ENCODE data around the gene NRXN3.

DNA sequence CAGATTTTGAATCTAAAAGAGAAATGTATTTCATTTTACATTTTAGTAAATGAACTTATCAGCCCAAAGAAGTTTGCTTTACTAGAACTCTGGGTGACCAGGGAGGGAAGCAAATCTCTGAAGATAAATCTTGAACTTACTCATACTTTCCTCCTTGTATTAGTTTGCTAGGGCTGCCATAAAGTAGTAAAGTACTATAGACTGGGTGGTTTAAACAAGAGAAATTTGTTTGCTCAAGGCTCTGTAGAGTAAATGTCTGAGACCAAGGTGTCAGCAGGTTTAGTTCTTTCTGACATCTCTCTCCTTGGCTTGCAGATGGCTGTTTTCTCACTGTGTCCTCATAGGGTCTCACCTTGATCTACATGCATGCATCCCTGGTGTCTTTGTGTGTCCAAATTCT lies 1115.1 kb downstream of the NRXN3 start:
- TF ChIP-seq POLR2A (IDR thresholded peaks at IDR 0.05), result no peak
- TF ChIP-seq, protein P1, sequence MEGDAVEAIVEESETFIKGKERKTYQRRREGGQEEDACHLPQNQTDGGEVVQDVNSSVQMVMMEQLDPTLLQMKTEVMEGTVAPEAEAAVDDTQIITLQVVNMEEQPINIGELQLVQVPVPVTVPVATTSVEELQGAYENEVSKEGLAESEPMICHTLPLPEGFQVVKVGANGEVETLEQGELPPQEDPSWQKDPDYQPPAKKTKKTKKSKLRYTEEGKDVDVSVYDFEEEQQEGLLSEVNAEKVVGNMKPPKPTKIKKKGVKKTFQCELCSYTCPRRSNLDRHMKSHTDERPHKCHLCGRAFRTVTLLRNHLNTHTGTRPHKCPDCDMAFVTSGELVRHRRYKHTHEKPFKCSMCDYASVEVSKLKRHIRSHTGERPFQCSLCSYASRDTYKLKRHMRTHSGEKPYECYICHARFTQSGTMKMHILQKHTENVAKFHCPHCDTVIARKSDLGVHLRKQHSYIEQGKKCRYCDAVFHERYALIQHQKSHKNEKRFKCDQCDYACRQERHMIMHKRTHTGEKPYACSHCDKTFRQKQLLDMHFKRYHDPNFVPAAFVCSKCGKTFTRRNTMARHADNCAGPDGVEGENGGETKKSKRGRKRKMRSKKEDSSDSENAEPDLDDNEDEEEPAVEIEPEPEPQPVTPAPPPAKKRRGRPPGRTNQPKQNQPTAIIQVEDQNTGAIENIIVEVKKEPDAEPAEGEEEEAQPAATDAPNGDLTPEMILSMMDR (IDR thresholded peaks at IDR 0.05), result no peak

Measured in heart left ventricle (tissue), 13 donors.